GM10266 (cell line): ENCODE measurements around the gene PDE4C.
"Not testable (repeated sequence)": the region's sequence is repeated elsewhere in the genome, so short reads cannot be mapped to it uniquely, and the experiment has no call there.

ENCODE experiments used
- DNase-seq: peaks from one replicate; pipeline ENCODE4 v3.0.0; 2012; ENCODE audit errors: extremely low spot score
- TF ChIP-seq, protein P1 (sequence below): IDR thresholded peaks from 2 replicates; pipeline ENCODE4 v1.5.1; 2012; ENCODE audit warnings: mild to moderate bottlenecking, low read depth; ENCODE audit not compliant: control insufficient read depth, insufficient read depth; ENCODE audit errors: missing control alignments

Gene PDE4C

GRCh38 chr19:18220632-18221275, 5.5 kb downstream of the PDE4C start:
- TF ChIP-seq, protein P1, sequence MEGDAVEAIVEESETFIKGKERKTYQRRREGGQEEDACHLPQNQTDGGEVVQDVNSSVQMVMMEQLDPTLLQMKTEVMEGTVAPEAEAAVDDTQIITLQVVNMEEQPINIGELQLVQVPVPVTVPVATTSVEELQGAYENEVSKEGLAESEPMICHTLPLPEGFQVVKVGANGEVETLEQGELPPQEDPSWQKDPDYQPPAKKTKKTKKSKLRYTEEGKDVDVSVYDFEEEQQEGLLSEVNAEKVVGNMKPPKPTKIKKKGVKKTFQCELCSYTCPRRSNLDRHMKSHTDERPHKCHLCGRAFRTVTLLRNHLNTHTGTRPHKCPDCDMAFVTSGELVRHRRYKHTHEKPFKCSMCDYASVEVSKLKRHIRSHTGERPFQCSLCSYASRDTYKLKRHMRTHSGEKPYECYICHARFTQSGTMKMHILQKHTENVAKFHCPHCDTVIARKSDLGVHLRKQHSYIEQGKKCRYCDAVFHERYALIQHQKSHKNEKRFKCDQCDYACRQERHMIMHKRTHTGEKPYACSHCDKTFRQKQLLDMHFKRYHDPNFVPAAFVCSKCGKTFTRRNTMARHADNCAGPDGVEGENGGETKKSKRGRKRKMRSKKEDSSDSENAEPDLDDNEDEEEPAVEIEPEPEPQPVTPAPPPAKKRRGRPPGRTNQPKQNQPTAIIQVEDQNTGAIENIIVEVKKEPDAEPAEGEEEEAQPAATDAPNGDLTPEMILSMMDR = no peak
- DNase-seq = no peak

DNA sequence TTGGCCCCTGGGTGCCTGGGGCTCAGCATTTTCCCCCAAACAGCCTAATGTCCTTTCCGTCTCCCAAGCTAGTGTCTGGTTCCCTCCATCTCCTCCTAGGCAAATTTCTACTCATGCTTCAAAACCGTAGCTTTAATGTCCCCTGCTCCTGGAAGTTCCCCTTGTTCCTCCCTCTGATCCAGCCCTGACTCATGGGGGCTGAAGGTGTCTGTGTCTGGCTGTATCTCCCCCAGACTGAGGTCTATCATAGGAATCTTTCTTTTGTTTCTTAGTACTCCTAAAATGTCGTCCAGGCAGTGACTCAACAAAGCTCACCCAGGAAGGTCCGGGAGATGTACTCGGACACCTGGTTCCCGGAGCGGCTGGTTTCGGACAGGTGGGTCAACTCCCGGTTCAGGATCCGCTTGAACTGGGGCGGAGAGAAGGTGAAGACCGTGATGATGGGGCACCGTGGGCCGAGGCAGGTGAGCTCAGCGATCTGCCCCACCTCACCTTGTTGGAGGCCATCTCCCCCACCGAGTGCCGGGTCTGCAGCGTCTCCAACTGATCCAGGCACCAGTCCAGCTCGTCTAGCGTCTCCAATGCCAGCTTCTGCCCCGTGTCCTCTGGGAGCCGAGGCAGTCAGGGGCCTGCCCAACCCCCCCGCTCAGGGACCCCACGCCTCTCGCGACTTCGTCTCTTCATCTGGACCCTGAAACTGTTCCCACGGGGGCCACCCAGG, 6.2 kb downstream of the PDE4C start:
- DNase-seq = no peak
- TF ChIP-seq, protein P1 = no peak

DNA sequence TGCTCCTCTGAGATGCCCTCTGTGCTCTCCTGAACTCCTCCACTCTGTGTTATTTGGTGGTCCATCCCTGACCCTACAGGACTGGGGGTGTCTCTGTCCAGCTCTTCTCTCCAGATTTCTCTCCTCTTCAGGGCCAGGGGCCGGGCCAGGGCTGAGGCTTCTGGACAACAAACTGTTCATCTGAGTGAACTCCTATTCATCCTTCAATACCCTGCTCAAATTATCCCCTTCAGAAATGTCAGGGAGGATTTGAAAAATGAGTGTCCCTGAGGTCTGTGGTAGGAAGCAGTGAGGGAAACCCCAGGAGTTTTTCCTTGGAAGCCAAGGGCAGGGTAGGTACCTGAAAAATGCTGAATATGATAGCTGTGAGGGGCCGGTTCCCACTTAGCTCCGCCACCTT, 7.6 kb downstream of the PDE4C start:
- TF ChIP-seq, protein P1 = no peak
- no peak for DNase-seq

- DNase-seq = no peak
- TF ChIP-seq, protein P1 = no peak
These were observed 8.1 kb downstream of the PDE4C start for GRCh38 chr19:18218159-18218558.

DNA sequence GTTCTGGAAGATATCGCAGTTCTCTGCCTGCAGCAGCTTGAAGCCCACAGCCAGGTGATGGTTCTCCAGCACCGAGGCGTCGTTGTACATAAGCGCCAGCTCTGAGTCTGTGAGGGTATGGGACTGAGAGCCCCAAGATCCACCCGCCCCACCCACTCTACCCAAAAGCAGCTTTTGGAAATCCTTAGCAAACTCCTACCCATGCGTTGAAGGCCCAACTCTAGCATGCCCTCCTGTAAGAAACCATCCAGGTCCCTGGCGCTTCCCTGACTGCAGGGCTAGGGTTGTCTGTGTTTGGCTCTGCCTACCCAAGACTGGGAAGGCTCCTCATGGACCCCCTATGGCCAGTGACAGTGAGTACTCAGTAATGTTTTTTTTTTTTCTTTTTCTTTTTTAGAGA, 9.4 kb downstream of the PDE4C start:
- no peak for DNase-seq
- TF ChIP-seq, protein P1 = no peak

- TF ChIP-seq, protein P1 = no peak
- DNase-seq = no peak
These were observed 11.3 kb downstream of the PDE4C start for GRCh38 chr19:18214779-18215433.

- no peak for DNase-seq
- TF ChIP-seq, protein P1 = no peak
These were observed 14.6 kb downstream of the PDE4C start for GRCh38 chr19:18211683-18212082.

- not testable (repeated sequence) for DNase-seq
These were observed 16.3 kb downstream of the PDE4C start for GRCh38 chr19:18209912-18210311.
